G401 (cell line): ENCODE measurements around the gene PKM. TPM values are rescaled to one million over a fixed set of nuclear protein-coding genes. Genes with fewer than 3 reads are reported as not detected.
A peak's percentile ranks its signal among the peaks of the same experiment; 100 is the strongest.

Experiments used
- DNase-seq: peaks from one replicate; pipeline ENCODE4 v3.0.0-alpha.2; 2015; ENCODE audit warnings: low spot score
- in situ Hi-C: cut with HindIII; loops from 2 replicates; pipeline ENCODE4 v1.10.0; 2016; ENCODE audit warnings: low sequenced_read_pairs, mixed read lengths
- total RNA-seq: library from RNA; depleted of rRNA; stranded (reverse); fragments of >200 nt; shearing (Covaris generic); gene quantifications from 2 replicates; pipeline ENCODE4 v1.2.3, GENCODE V29; 2014; rRNA removed

PKM gene
- total RNA-seq, 1 experiment from 2014 or later: 2,103 TPM

DNA sequence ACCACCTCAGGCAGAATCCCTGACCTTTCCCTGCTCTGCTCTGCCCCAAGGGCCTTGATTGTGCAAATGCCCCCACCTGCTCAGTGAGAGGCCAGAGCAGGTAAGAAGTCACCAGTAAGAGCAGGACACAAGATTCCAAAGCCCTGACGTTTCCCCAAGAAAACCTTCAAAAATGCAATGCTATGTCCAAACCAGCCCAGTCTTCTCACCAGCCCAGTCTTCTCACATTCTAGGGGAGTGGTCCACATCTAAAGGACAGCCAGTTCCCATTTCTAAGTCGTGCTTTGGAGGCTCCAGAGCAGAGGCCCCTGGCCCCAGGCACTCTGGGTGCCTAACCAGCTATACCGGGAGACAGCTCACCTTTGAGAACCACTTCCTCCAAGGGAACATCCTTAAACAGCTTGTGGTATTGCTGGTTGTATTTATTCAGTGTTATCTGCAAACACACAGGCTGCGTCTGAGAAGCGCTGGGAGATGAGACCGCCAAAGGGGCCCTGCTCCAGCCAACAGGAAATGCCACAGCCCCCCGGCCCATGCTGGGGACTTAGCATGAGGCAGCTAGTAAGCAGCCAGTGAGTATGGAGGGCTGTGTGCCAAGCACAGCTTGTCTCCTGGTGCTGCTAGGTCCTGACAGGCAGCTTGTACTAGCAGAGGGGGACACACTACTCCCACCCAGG, 62.7 kb downstream of the PKM start:
- peak; percentile 59 for DNase-seq
- in situ Hi-C loops: no loop called here

DNA sequence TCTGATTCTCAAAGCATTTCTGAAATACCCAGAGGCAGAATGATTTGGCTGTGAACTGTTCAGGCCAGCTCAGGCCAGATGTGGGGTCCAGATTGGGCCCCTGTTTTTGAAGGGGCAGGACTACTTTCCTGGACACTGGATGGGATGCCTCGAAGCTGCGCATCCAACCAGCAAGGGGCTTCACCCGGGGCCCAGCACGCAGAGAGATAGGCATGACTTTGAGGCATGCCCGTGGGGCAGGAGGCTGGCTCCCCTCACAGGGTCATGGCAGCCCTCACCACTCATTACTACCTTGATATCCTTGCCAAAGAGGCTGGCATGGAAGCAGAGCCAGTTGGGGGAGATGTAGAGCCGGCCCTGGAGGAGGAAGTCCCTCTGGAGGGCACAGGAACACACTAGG, 63.5 kb downstream of the PKM start:
- in situ Hi-C loops: no loop called here

DNA sequence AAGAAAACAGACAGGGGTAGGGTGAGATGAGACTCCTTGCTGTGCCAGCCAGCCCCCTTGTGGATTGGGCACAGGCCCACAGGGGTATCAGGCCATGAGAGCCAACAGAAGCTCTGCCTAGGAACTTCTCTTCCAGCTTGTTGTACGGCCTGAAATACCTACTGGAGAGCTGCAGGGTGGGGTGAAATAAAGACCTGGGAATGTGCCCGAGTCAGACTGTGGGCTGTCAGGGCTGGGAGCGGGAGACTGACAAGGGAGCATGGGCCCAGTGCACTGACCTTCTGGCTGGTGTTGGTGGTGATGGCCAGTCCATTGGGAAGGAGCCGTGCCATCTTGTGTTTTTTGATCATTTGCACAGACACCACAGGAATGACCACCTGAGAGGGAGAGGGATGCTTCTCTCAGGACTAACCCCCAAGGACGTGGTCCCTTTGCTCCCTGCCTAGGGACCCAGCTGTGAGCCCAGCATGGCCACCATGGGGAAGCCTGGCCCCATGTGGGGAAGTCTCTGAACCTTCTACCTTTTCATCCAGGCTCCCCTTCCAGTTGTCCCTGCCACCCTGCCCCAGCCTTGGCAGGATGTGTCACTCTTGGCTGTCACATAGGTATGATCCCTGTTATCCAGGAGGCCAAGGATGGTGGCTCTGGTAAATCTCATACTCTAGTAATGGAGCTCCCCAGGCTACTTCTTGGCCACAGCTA, 64.1 kb downstream of the PKM start:
- no peak for DNase-seq
- in situ Hi-C loops: no loop called here

More for the DNA sequence above, 63.5 kb downstream of the PKM start:
- DNase-seq: no peak

DNA sequence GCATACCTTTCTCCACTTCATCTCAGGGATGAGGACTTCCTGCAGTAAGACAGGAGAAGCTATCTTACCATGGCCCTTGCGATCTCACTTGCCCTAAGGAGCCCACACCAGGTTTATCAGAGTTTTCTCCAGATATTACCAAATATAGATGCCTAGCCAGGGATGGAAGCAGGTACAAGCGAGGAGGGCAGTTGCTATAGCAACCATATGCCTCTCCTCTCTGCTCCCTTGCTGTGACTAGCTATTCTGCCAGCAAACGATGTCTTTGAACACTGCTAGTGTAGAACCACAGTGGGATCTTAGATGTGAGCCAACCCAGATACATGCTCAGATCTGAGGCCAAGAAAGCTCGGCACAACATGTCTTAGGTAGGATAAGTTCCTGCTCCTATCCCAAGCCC, 67.3 kb downstream of the PKM start:
- peak; percentile 73 for DNase-seq
- in situ Hi-C loops: no loop called here

DNA sequence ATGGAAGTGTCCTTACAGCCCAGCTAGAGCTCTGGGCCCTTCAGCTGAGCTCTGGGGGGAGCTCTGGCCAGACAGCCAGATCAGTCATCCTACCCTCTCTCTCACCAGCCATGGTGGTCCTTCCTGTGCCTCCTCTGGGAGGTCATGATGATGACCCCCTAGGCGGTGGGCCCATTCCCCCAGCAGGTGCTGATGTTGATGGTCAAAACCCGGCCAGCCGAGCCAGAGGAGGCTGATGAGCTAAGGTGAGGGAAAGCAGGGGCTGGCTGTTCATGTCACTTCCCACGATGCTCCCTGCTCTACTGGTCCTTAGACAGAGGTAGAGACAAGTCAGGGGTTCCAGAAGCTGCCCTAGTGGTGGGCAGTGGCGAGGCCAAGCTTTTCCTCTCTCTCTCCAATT, 68.4 kb downstream of the PKM start:
- in situ Hi-C loops: no loop called here
- no peak for DNase-seq

DNA sequence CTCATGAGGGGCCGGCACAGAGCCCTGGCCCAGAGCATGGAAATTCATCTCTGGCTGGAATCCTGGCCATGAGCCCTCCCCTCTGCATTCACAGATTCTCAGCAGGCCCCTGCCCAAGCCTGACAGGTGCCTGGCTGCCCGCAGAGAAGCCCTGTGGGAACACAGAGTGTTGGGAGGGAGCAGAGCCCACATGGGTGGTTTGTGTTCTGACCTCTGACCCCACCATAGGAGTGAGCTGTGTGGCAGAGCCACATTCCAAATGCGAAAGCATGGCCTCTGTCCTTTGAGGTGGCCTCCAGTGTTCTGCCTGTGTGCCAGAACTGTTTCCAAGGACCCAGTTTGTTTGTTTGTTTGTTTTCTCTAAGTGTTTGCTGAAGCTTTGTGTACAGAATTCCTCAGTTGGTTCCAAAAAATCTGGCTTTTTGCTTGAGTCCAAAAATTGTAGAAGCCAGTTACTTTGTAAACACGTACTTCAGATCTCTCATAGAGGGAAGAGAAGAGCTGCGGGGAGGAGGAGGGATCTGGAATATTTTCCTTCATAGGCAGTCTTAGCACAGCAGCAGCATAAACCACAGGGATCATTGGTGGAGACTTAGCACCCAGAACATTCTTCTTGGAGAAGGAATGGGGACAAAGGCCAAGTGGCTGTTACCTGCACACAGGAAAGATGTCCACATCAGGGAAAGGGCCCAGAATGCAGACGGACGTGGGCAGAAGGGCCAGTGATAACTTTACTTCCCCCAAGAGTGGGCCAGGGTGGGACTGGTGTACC, 69.4 kb downstream of the PKM start:
- in situ Hi-C loops: no loop called here
- DNase-seq: peak; percentile 3

DNA sequence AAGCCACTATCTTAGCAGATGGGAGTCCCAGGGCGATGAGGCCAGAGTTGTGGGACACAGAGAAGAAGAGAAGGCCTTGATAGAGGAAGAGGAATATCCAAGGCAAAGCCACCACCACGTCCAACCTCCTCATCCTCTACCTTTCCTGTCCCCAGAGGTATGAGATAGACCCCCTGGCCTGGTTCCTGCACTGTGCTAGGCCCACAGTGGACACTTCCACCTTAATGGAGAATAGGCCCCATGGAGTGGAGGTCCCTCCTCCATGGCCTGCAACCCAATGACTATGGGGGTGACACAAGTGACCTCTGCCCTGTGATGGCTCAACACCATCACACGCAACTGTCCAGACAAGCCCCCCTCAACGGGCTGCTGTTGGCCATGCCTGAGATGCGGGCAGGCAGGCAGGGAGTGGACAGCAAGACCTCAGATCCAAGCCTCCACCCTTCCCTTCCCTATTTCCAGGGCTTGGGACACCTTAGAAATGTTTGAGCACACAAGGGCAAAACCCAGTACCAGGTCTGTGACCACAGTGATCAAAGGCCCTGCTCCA, 70.2 kb downstream of the PKM start:
- DNase-seq: no peak
- in situ Hi-C loops: no loop called here

DNA sequence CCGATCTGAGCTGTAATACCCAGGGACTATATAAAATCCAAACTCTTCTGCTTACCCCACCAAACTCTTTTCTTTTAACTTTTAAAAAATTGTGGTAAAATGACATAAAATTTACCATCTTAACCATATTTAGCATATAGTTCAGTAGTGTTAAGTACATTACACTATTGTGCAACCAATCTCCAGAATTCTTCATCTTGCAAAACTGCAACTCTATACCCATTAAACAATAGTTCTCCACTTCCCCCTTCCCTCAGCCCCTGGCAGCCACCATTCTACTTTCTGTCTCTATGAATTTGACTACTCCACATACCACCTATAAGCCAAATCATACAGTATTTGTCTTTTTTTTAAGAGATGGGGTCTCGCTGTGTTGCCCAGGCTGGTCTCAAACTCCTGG, 74.1 kb downstream of the PKM start:
- DNase-seq: no peak
- in situ Hi-C loops: no loop called here

DNA sequence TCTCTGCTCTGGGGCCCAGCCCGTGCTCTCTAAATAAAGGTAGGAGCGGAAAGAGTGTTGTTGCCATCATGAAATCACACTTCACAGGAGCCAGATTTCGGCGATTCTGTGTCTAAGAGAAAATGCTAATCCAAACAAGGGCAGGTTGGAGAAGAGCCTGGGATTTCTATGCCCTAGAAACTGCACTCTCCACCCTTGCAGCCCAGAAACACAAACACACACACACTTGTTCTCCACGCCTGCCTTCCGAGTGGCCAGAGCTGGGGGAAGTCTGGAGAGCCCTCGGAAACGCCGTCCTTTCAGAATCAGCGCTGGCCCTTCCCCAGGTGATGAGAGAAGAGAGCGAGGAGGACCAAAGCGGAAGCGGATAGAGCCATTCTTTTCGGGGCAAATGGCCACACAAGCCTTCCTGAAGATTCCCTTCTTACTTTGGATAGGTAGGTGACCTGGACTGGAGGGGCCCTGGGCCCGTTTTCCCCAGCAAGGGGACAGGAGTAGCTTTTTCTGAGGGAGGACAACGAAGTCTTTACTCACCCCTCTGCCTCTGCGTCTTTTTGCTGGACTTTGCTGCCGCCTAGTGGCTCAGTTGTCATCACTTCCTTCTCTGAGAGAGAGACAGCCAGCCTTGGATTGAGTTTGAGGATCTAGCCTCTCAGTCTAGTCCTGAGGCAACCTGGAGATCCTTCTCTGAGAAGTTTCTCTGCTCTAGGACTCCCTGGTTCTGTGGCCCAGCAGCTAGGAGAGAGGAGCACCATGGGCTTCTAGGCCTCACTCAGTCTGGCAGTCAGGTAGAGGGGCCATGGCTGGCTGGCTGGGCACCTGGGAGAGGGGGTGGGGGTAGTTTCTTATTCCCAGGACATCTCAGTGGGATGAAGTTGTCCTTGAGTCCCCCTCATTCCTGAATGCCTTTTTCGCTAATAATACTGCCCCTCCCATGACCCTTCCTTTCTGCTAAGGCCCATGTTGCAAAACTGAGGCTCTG, 75.1 kb downstream of the PKM start:
- in situ Hi-C loops: no loop called here
- DNase-seq: peak; percentile 95

DNA sequence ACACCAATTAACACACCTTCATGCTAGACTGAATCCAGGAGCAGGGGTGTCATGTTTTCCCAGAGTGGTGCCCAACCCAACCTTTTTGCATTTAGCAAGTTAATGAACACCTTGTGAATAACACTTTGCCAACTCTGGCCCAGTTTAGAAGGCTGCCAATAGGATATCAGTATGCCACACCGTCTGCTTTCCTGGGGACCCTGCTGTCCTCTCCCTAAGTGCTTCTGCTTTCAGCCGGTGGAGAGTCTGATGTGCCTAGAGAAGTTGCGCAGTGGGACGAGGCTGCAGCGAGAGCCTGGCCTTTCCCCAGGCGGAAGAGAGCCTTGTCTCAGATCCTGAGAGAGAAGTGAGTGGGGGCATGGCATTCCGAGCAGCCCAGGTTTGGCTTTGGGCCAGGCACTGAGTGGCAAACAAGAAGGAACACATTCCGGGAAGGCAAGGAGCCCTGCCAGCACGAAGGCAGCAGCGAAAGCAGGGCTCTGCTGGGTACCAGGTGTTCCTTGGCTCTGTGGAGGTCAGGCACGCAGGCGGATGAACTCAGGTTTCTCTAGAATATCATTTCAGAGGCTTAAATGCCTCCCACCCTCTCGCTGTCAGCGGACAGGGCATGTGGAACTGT, 75.9 kb downstream of the PKM start:
- in situ Hi-C loops: no loop called here
- DNase-seq: peak; percentile 82

DNA sequence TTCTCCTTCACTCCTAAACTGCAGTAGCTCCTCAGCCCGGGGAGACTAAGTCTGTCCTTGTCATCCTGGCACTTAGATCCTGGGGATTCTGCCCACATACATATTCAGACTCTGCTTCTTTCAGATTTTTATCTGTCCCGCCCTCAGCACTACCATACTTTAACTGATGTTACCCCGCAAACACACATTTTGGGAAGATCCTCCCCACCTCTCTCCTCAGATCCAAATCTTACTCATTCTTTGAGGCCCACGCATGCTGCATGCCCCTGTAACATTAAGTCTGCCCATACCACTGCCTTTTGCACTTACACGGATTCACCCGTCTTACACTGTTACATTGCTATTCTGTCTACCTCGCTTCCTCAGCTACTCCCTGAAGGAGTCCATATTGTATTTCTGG, 76.7 kb downstream of the PKM start:
- DNase-seq: no peak
- in situ Hi-C loops: no loop called here

DNA sequence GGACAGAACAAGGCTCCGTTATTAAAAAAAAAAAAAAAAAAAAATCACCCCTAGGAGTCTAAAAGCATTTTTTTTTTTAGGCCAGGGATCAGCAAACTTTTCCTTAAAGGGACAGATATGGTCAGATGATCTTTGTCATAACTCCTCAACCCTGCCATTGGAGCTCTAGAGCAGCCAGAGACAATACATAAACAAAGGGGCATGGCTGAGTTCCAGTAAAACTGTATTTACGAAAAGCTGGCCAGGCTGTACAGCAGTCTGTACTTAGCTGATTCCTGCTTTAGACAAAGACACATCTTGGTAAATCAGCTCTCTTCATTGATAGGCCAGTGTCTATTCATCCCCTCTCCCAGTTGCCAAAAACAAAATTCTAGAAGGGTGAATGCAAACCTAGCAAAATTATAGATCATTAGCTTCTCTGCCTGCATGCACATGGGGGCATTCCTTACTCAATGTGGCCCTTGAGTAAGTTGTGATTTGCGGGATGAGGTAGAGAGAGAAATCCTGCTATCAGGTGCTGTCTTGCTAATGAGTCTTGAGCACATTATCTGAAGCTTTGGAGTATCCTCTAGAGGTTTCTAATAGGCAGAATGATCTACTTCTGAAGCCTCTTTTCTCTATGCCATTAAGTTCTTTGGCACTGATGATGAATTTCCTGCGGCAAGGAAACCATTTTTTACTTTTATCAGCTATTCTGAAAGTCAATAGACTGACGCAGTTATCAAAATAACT, 77.6 kb downstream of the PKM start:
- in situ Hi-C loops: no loop called here
- no peak for DNase-seq

Other genes with a start within 250 kb of the PKM start
- gene MYO9A, start 113.0 kb downstream of the PKM start, total RNA-seq: 10.7 and 21.1 TPM in 2 replicates
- 1.4 and 4.4 TPM in 2 replicates for gene SENP8, start 112.8 kb downstream of the PKM start, total RNA-seq
- not detected in 2 replicates for gene GRAMD2A, start 33.4 kb downstream of the PKM start, total RNA-seq
- gene PARP6, start 41.4 kb upstream of the PKM start, total RNA-seq: 14.6 and 30.4 TPM in 2 replicates
- gene CELF6, start 89.0 kb upstream of the PKM start, total RNA-seq: 0.07 and 0.18 TPM in 2 replicates
- gene HEXA, start 144.8 kb upstream of the PKM start, total RNA-seq: 98.4 and 125 TPM in 2 replicates
- gene TMEM202, start 167.1 kb upstream of the PKM start, total RNA-seq: not detected in 2 replicates
- gene ARIH1, start 243.1 kb upstream of the PKM start, total RNA-seq: 42.0 and 49.6 TPM in 2 replicates